H1 (cell line): ENCODE data around the gene DHX9. TPM values are rescaled to one million over a fixed set of nuclear protein-coding genes. Genes with fewer than 3 reads are reported as not detected.

Experiments
- CTCF ChIA-PET: fragments of 300-600 bp; sonication (Branson Sonifier 250); formaldehyde crosslinking; loops from one replicate; lab custom pipeline; 2021; ENCODE audit not compliant: partially characterized antibody; lab: Charles Lee
- POLR2A ChIA-PET: fragments of 300-600 bp; sonication (Branson Sonifier 250); formaldehyde crosslinking; loops from one replicate; lab custom pipeline; 2021; ENCODE audit warnings: inconsistent platforms; ENCODE audit not compliant: partially characterized antibody; lab: Charles Lee
- DNase-seq, 2 experiments: peaks; one replicate each; pipeline versions ENCODE4 v3.0.0 to v3.0.0-alpha.2; 2010 to 2022; ENCODE audit warnings: low spot score in 2 of 2, low read depth in 1 of 2, mixed read lengths in 1 of 2
- FAIRE-seq: peaks from 2 replicates; lab custom pipeline; 2011; peaks lifted over from hg19 to GRCh38; lab: Jason Lieb, UNC
- H2AFZ ChIP-seq: 2 replicates; pipeline ENCODE4 v1.8.1; 2012; ENCODE audit warnings: low read length, inconsistent platforms
- H2AK5ac ChIP-seq: 2 replicates; pipeline ENCODE4 v1.6.1; 2013; ENCODE audit warnings: low read depth, low read length
- H2BK120ac ChIP-seq: replicated peaks from 2 replicates; pipeline ENCODE3; 2013; ENCODE audit warnings: low read depth, low read length, inconsistent platforms
- H2BK12ac ChIP-seq: 2 replicates; pipeline ENCODE4 v1.6.1; 2013; ENCODE audit warnings: low read depth, low read length
- H2BK15ac ChIP-seq: 2 replicates; pipeline ENCODE4 v1.6.1; 2013; ENCODE audit warnings: low read length
- H2BK20ac ChIP-seq: 2 replicates; pipeline ENCODE4 v1.6.1; 2013; ENCODE audit warnings: low read length
- H2BK5ac ChIP-seq: 2 replicates; pipeline ENCODE4 v1.6.1; 2013; ENCODE audit warnings: low read depth, low read length
- H3K14ac ChIP-seq: 2 replicates; pipeline ENCODE4 v1.6.1; 2013; ENCODE audit warnings: inconsistent platforms; ENCODE audit not compliant: insufficient read length
- H3K18ac ChIP-seq: 2 replicates; pipeline ENCODE4 v1.6.1; 2013; ENCODE audit warnings: low read length; ENCODE audit errors: extremely low read depth
- H3K23ac ChIP-seq: 2 replicates; pipeline ENCODE4 v1.6.1; 2013; ENCODE audit warnings: inconsistent platforms; ENCODE audit not compliant: insufficient read length
- H3K23me2 ChIP-seq: 2 replicates; pipeline ENCODE4 v1.6.1; 2013; ENCODE audit warnings: low read depth, low read length
- H3K27ac ChIP-seq: 2 replicates; pipeline ENCODE4 v1.6.1; 2011; ENCODE audit warnings: low read depth, low read length, inconsistent platforms
- H3K27me3 ChIP-seq, 4 experiments: replicated peaks in 1 of 4; 1 replicate in 1 of 4; 2 replicates in 3 of 4; pipeline versions ENCODE4 v1.6.1 to v1.8.1; 2011 to 2013; ENCODE audit warnings: low read length in 3 of 4, mild to moderate bottlenecking in 3 of 4, inconsistent platforms in 2 of 4, mixed read lengths in 2 of 4, moderate library complexity in 1 of 4; ENCODE audit not compliant: control insufficient read depth in 3 of 4, insufficient read depth in 3 of 4; ENCODE audit errors: extremely low read depth in 1 of 4
- H3K36me3 ChIP-seq, 4 experiments: 2 replicates each; pipeline versions ENCODE4 v1.6.1 to v1.8.1; 2011 to 2013; ENCODE audit warnings: mild to moderate bottlenecking in 4 of 4, low read length in 3 of 4, moderate library complexity in 2 of 4, control low read depth in 1 of 4, inconsistent platforms in 1 of 4; ENCODE audit not compliant: insufficient read depth in 4 of 4, control insufficient read depth in 2 of 4
- H3K4ac ChIP-seq: replicated peaks from 2 replicates; pipeline ENCODE3; 2013; ENCODE audit warnings: low read length, low read depth, mixed read lengths, inconsistent platforms; ENCODE audit not compliant: insufficient read length
- H3K4me1 ChIP-seq, 4 experiments: replicated peaks in 1 of 4; 1 replicate in 1 of 4; 2 replicates in 3 of 4; pipeline versions ENCODE4 v1.6.1 to v1.8.1; 2011 to 2013; ENCODE audit warnings: low read length in 3 of 4, inconsistent platforms in 2 of 4, mixed read lengths in 1 of 4; ENCODE audit not compliant: insufficient read depth in 4 of 4, control insufficient read depth in 3 of 4
- H3K4me2 ChIP-seq, 2 experiments: 2 replicates each; pipeline versions ENCODE4 v1.6.1 to v1.8.1; 2011 to 2013; ENCODE audit warnings: low read depth in 2 of 2, low read length in 2 of 2, control low read depth in 1 of 2, inconsistent platforms in 1 of 2, mild to moderate bottlenecking in 1 of 2; ENCODE audit not compliant: insufficient read depth in 1 of 2
- H3K4me3 ChIP-seq, 4 experiments: fragments of 200-600, 300-600 bp in 1 of 4; sonication (generic), shearing (Covaris generic), sonication (Bioruptor Twin) in 1 of 4; 2 replicates each; pipeline versions ENCODE4 v1.5.1 to v1.8.1; 2011 to 2016; ENCODE audit warnings: low read length in 4 of 4, low read depth in 3 of 4, control low read depth in 2 of 4, inconsistent platforms in 2 of 4, mild to moderate bottlenecking in 2 of 4, mixed read lengths in 1 of 4, moderate library complexity in 1 of 4; ENCODE audit not compliant: insufficient read depth in 2 of 4; ENCODE audit errors: extremely low read depth in 1 of 4
- H3K56ac ChIP-seq: replicated peaks from 2 replicates; pipeline ENCODE3; 2013; ENCODE audit warnings: low read depth, mild to moderate bottlenecking, mixed read lengths, low read length, inconsistent platforms; ENCODE audit not compliant: insufficient read length
- H3K79me1 ChIP-seq: 2 replicates; pipeline ENCODE4 v1.6.1; 2013; ENCODE audit warnings: low read depth, low read length, control low read depth
- H3K79me2 ChIP-seq, 2 experiments: 2 replicates each; pipeline versions ENCODE4 v1.6.1 to v1.8.1; 2012 to 2013; ENCODE audit warnings: low read length in 2 of 2, mild to moderate bottlenecking in 2 of 2, inconsistent platforms in 1 of 2; ENCODE audit not compliant: insufficient read depth in 2 of 2, control insufficient read depth in 1 of 2
- H3K9ac ChIP-seq, 4 experiments: replicated peaks in 1 of 4; 1 replicate in 1 of 4; 2 replicates in 3 of 4; pipeline versions ENCODE4 v1.6.1 to v1.8.1; 2011 to 2013; ENCODE audit warnings: low read depth in 3 of 4, low read length in 3 of 4, control low read depth in 2 of 4, mild to moderate bottlenecking in 2 of 4, moderate library complexity in 2 of 4, inconsistent platforms in 1 of 4; ENCODE audit errors: extremely low read depth in 1 of 4
- H3K9me3 ChIP-seq, 2 experiments: 2 replicates each; pipeline versions ENCODE4 v1.6.1 to v1.8.1; 2012 to 2013; ENCODE audit warnings: mild to moderate bottlenecking in 2 of 2, moderate library complexity in 2 of 2, control low read depth in 1 of 2, inconsistent platforms in 1 of 2, low read depth in 1 of 2, low read length in 1 of 2, mixed read lengths in 1 of 2; ENCODE audit not compliant: insufficient read depth in 2 of 2
- H4K20me1 ChIP-seq, 2 experiments: replicated peaks in 1 of 2; 2 replicates each; pipeline versions ENCODE3 to v1.8.1; 2011 to 2013; ENCODE audit warnings: inconsistent platforms in 2 of 2, low read length in 2 of 2, mild to moderate bottlenecking in 1 of 2; ENCODE audit not compliant: insufficient read depth in 2 of 2, control insufficient read depth in 1 of 2
- H4K5ac ChIP-seq: 2 replicates; pipeline ENCODE4 v1.6.1; 2013; ENCODE audit warnings: low read length, low read depth, mixed read lengths, inconsistent platforms; ENCODE audit not compliant: insufficient read length
- H4K8ac ChIP-seq: 2 replicates; pipeline ENCODE4 v1.8.0; 2013; ENCODE audit warnings: mild to moderate bottlenecking, moderate library complexity, low read length, inconsistent platforms; ENCODE audit not compliant: insufficient read depth; ENCODE audit errors: extremely low read depth
- H4K91ac ChIP-seq: replicated peaks from 2 replicates; pipeline ENCODE3; 2013; ENCODE audit warnings: low read length, mixed read lengths, inconsistent platforms; ENCODE audit not compliant: insufficient read length
- GTF2F1 ChIP-seq: IDR thresholded peaks from 2 replicates; pipeline ENCODE4 v1.6.1; 2012; ENCODE audit warnings: low read depth, low read length, improper control_type of control experiment, borderline replicate concordance
- JUN ChIP-seq: IDR thresholded peaks from 2 replicates; pipeline ENCODE4 v1.6.1; 2011; ENCODE audit warnings: low read depth, mild to moderate bottlenecking, improper control_type of control experiment, low read length
- MAX ChIP-seq: IDR thresholded peaks from 2 replicates; pipeline ENCODE4 v1.6.1; 2012; ENCODE audit warnings: inconsistent platforms
- RBBP5 ChIP-seq: IDR thresholded peaks from 2 replicates; pipeline ENCODE4 v1.7.1; 2012; ENCODE audit warnings: low read depth, mild to moderate bottlenecking, inconsistent platforms, low read length, moderate library complexity, borderline replicate concordance
- RNF2 ChIP-seq: fragments of 200-900, 300-1000 bp; sonication (generic); IDR thresholded peaks from 2 replicates; pipeline ENCODE4 v1.7.1; 2016; ENCODE audit warnings: borderline replicate concordance, low read depth, mild to moderate bottlenecking, antibody characterized with exemption, low read length; ENCODE audit not compliant: poor library complexity, severe bottlenecking; ENCODE audit errors: missing control alignments
- USF2 ChIP-seq: IDR thresholded peaks from 2 replicates; pipeline ENCODE4 v1.6.1; 2011; ENCODE audit warnings: low read length, improper control_type of control experiment
- YY1 ChIP-seq: IDR thresholded peaks from 2 replicates; pipeline ENCODE4 v1.6.1; 2011; ENCODE audit warnings: low read depth, mild to moderate bottlenecking, low read length
- WGBS, 2 experiments: shearing (Covaris generic) in 1 of 2; methylation state at CpG; one replicate each; pipeline versions ENCODE4 v1.1.6 to v1.1.7; 2013 to 2015; ENCODE audit warnings: low lambda C conversion rate in 2 of 2, mixed read lengths in 2 of 2, inconsistent platforms in 1 of 2, low coverage in 1 of 2, missing lambda C conversion rate in 1 of 2; ENCODE audit not compliant: insufficient replicate concordance in 2 of 2, insufficient coverage in 1 of 2, insufficient read length in 1 of 2; ENCODE audit errors: extremely low coverage in 1 of 2, missing lambda C conversion rate in 1 of 2; 5-methylcytosine and 5-hydroxymethylcytosine counted together
- polyA plus RNA-seq, 7 experiments: library from polyadenylated mRNA; depleted of rRNA in 3 of 7; stranded (reverse) in 5 of 7; unstranded in 2 of 7; fragments of >200 nt in 5 of 7; fragments of 200-250 nt in 2 of 7; gene quantifications; 1 replicate in 5 of 7; 2 replicates in 1 of 7; 4 replicates in 1 of 7; pipeline versions ENCODE4 v1.2.1 to v1.2.3, GENCODE V29; 2011 to 2013; ENCODE audit warnings: missing spikeins in 2 of 7, mixed read lengths in 2 of 7
- total RNA-seq: library from RNA; stranded (reverse); fragmentation: NEBNext Ultra II Directional; extraction: Animal tissue kit (Norgen Biotek cat#: 25700); gene quantifications from 2 replicates; pipeline ENCODE4 v1.2.1, GENCODE V29; 2021

The DHX9 gene
- total and polyA plus RNA-seq, 2 of the 8 experiments (the other 6 are each of a cell fraction or from before 2014, with no cell fraction given), result 153 to 333 TPM

- Histone ChIP-seq H4K91ac (no peak overlapping the region), H3K4me1 (no peaks in the 10 kb centered on the region), H3K27me3 (no peaks in the 10 kb centered on the region), H3K56ac (no peak overlapping the region), H2BK12ac (no peak overlapping the region), H3K4ac (no peak overlapping the region), H3K36me3 (no peaks in the 10 kb centered on the region), H3K4me2 (no peak overlapping the region), H4K5ac (no peak overlapping the region), H2AFZ (no peak overlapping the region), H2BK20ac (no peak overlapping the region), H3K4me3 (no peak overlapping the region), H2BK120ac (no peak overlapping the region), H4K8ac (no peak overlapping the region), H3K9ac (no peak overlapping the region), H4K20me1 (no peaks in the 10 kb centered on the region), H3K79me2 (no peaks in the 10 kb centered on the region), H3K23ac (no peak overlapping the region), H3K79me1 (no peaks in the 10 kb centered on the region), H3K9me3 (no peaks in the 10 kb centered on the region), H3K18ac (no peak overlapping the region), H2BK5ac (no peak overlapping the region), H3K14ac (no peak overlapping the region), H2BK15ac (no peak overlapping the region), H3K23me2 (no peaks in the 10 kb centered on the region), H3K27ac (no peak overlapping the region), H2AK5ac (no peak overlapping the region)
- DNase-seq, result no peak
- POLR2A ChIA-PET, result interaction anchor here (0.5 to 4.5 kb wide), 2 partner anchors 10 to 27 kb away, joined by 3 to 32 read pairs; partner anchors contain the start of gene DHX9
- 87% methylated on average over 5 of the region's 5 CpGs; no CpG with 5 or more reads in 1 of the 2 experiments for WGBS, 2 experiments
- no peak for TF ChIP-seq YY1
- no peak for TF ChIP-seq GTF2F1
- no peak for TF ChIP-seq RBBP5
- TF ChIP-seq USF2, result no peak
- TF ChIP-seq MAX, result no peak
- TF ChIP-seq RNF2, result no peak
- TF ChIP-seq JUN, result no peak
- CTCF ChIA-PET, result no interaction called here
- no peak for FAIRE-seq
These were observed 9.7 kb upstream of the DHX9 start for GRCh38 chr1:182829285-182829932.
